ENCODE results near the gene CTNNBL1. TPM values are rescaled to one million over a fixed set of nuclear protein-coding genes. Genes with fewer than 3 reads are reported as not detected.

CTNNBL1 gene
- total RNA-seq, 2 donors from 2014 or later, result 29.9 to 39.9 TPM

DNA sequence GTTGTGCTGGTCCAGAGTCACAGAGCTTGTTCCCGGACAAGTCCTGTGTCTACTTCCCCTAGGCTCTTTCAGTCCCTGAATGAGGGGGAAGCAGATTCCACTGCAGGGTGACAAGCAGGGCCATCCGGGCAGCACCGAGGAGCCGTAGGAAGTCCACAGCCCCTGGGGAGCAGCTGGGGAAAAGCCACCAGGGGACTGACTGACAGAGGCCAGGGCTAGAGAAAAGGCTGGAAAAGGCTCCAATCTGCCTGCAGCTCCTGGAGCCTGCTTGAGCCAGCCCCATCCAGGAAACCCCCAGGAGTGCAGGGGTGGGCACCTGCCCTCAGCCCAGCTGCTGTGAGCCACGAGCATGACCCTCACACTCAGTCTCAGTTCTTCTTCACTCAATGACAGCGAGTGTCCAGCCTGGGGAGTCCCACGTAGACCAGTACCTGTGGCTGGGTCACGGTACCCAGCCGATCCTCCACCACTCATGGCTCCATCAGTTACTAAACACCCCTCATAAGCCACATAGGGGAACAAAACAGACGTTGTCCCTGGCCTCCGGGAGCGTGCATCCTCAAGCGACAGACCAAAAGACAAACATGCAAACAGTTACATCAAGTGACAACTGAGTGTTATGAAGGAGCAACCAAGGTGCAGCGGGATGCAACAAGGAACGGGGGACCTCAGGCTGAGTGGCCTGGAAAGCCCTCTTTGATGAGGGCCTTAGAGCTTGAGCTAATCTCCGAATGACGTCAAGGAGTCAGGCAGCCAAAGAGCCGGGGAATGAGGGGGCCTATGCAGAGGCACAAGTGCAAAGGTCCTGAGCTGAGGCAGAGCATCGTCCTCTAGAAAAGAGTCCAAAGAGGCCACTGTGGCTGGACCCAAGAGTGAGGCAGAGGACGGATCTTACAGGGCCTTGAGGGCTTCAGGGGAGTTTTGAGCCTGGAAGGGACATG lies 184.3 kb downstream of the CTNNBL1 start:
- DNase-seq (ENCODE audit: low spot score), result no peak
- Histone ChIP-seq H3K4me1 (peaks cover 0 to 31% of the 10 kb centered on the region in 2 donors), H3K27ac (no peak overlapping the region), H3K4me3 (no peak overlapping the region), H3K27me3 (no peaks in the 10 kb centered on the region), H3K36me3 (peaks cover 12% of the 10 kb centered on the region), H3K9me3 (no peaks in the 10 kb centered on the region)
- TF ChIP-seq, protein P1, sequence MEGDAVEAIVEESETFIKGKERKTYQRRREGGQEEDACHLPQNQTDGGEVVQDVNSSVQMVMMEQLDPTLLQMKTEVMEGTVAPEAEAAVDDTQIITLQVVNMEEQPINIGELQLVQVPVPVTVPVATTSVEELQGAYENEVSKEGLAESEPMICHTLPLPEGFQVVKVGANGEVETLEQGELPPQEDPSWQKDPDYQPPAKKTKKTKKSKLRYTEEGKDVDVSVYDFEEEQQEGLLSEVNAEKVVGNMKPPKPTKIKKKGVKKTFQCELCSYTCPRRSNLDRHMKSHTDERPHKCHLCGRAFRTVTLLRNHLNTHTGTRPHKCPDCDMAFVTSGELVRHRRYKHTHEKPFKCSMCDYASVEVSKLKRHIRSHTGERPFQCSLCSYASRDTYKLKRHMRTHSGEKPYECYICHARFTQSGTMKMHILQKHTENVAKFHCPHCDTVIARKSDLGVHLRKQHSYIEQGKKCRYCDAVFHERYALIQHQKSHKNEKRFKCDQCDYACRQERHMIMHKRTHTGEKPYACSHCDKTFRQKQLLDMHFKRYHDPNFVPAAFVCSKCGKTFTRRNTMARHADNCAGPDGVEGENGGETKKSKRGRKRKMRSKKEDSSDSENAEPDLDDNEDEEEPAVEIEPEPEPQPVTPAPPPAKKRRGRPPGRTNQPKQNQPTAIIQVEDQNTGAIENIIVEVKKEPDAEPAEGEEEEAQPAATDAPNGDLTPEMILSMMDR (IDR thresholded peaks at IDR 0.05), result no peak

- peaks cover 0 to 31% of the 10 kb centered on the region in 2 donors for H3K4me1 ChIP-seq
- H3K4me3 ChIP-seq, result no peak overlapping the region
- no peak for DNase-seq (ENCODE audit: low spot score)
- TF ChIP-seq, protein P1 (IDR thresholded peaks at IDR 0.05), result no peak
- H3K36me3 ChIP-seq, result peaks cover 3% of the 10 kb centered on the region
- H3K27ac ChIP-seq, result peak overlapping the region in 1 of 2 donors; percentile 3
- H3K9me3 ChIP-seq, result no peaks in the 10 kb centered on the region
- H3K27me3 ChIP-seq, result no peaks in the 10 kb centered on the region
Measured at GRCh38 chr20:37878835-37879599, 185.2 kb downstream of the CTNNBL1 start.

DNA sequence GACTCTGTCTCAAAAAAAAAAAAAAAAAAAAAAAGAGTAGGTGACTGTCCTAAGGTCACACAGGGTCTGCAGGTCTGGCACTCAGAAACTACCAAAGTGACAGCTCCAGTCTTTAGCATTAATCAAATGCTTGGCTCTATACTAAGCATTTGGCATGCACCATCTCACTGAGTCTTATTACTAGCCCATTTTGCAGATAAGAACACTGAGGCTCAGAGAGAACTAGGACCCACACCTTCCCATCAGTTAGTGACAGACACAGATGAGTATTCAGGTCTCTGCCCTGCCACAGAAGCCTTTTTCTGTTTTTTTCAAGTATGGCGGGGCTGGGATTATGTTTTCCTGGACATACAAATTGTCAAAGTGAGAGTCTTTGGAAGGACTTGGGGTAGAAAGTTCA lies 186.0 kb downstream of the CTNNBL1 start:
- TF ChIP-seq, protein P1 (IDR thresholded peaks at IDR 0.05), result no peak
- H3K4me3 ChIP-seq, result no peak overlapping the region
- H3K9me3 ChIP-seq, result no peaks in the 10 kb centered on the region
- no peak overlapping the region for H3K27ac ChIP-seq
- H3K36me3 ChIP-seq, result no peaks in the 10 kb centered on the region
- no peak for DNase-seq (ENCODE audit: low spot score)
- peaks cover 0 to 31% of the 10 kb centered on the region in 2 donors for H3K4me1 ChIP-seq
- no peaks in the 10 kb centered on the region for H3K27me3 ChIP-seq

- Histone ChIP-seq H3K36me3 (no peaks in the 10 kb centered on the region), H3K27me3 (no peaks in the 10 kb centered on the region), H3K27ac (peak overlapping the region; percentile 10 to 25), H3K9me3 (no peaks in the 10 kb centered on the region), H3K4me3 (no peak overlapping the region), H3K4me1 (peaks cover 0 to 32% of the 10 kb centered on the region in 2 donors)
- peak; percentile 67 for DNase-seq (ENCODE audit: low spot score)
- TF ChIP-seq, protein P1 (IDR thresholded peaks at IDR 0.05), result no peak
Measured at GRCh38 chr20:37880726-37881591, 187.1 kb downstream of the CTNNBL1 start.

- H3K27ac ChIP-seq, result peak overlapping the region in 1 of 2 donors; percentile 10
- H3K36me3 ChIP-seq, result no peaks in the 10 kb centered on the region
- no peak overlapping the region for H3K4me3 ChIP-seq
- H3K4me1 ChIP-seq, result peaks cover 0 to 40% of the 10 kb centered on the region in 2 donors
- DNase-seq (ENCODE audit: low spot score), result no peak
- H3K9me3 ChIP-seq, result no peaks in the 10 kb centered on the region
- TF ChIP-seq, protein P1 (IDR thresholded peaks at IDR 0.05), result no peak
- H3K27me3 ChIP-seq, result no peaks in the 10 kb centered on the region
Measured at GRCh38 chr20:37881601-37882343, 187.9 kb downstream of the CTNNBL1 start.

All from right atrium auricular region (tissue), 2 donors.